Bronchial epithelial cell (primary cell): ENCODE results near the gene OSBPL3. TPM values are rescaled to one million over a fixed set of nuclear protein-coding genes. Genes with fewer than 3 reads are reported as not detected.
"Not testable (repeated sequence)": the region's sequence is repeated elsewhere in the genome, so short reads cannot be mapped to it uniquely, and the experiment has no call there.

Source experiments
- DNase-seq: peaks from one replicate; pipeline ENCODE4 v3.0.0-alpha.2; 2010; ENCODE audit warnings: low read depth
- FAIRE-seq: peaks from 2 replicates; lab custom pipeline; 2011; peaks lifted over from hg19 to GRCh38; lab: Jason Lieb, UNC
- H3K27me3 ChIP-seq: 2 replicates; pipeline ENCODE4 v1.5.1; 2011; ENCODE audit warnings: low read length; ENCODE audit not compliant: control insufficient read depth, insufficient read depth
- H3K36me3 ChIP-seq: 2 replicates; pipeline ENCODE4 v1.5.1; 2011; ENCODE audit warnings: low read length; ENCODE audit not compliant: control insufficient read depth, insufficient read depth
- H3K4me3 ChIP-seq: 2 replicates; pipeline ENCODE4 v1.5.1; 2011; ENCODE audit warnings: mild to moderate bottlenecking, low read depth, low read length, control low read depth
- CTCF ChIP-seq: IDR thresholded peaks from 2 replicates; pipeline ENCODE4 v1.5.1; 2011; ENCODE audit warnings: mild to moderate bottlenecking, moderate library complexity, low read length, control low read depth, inconsistent platforms; ENCODE audit not compliant: insufficient read depth, severe bottlenecking
- total RNA-seq: library from RNA; depleted of rRNA; stranded (reverse); fragments of >200 nt; gene quantifications from 2 replicates; pipeline ENCODE4 v1.2.1, GENCODE V29; 2014

Gene OSBPL3
- total RNA-seq, 1 donor from 2014 or later: 25.0 TPM

GRCh38 chr7:25024066-25024465 is 44.1 kb upstream of the OSBPL3 start:
- Histone ChIP-seq H3K4me3 (no peak overlapping the region), H3K36me3 (no peaks in the 10 kb centered on the region), H3K27me3 (no peaks in the 10 kb centered on the region)
- FAIRE-seq (no peak), DNase-seq (no peak)
- no peak for TF ChIP-seq CTCF

GRCh38 chr7:25017671-25018070 is 37.7 kb upstream of the OSBPL3 start:
- not testable (repeated sequence) for DNase-seq, H3K27me3 ChIP-seq, FAIRE-seq, H3K36me3 ChIP-seq, H3K4me3 ChIP-seq

- Histone ChIP-seq H3K36me3 (no peaks in the 10 kb centered on the region), H3K27me3 (no peaks in the 10 kb centered on the region), H3K4me3 (no peak overlapping the region)
- no peak for FAIRE-seq
- DNase-seq: peak; percentile 84
- TF ChIP-seq CTCF: no peak
These were observed 34.8 kb upstream of the OSBPL3 start for GRCh38 chr7:25014756-25015155.

GRCh38 chr7:25012710-25013109 is 32.7 kb upstream of the OSBPL3 start:
- not testable (repeated sequence) for H3K36me3 ChIP-seq, FAIRE-seq, H3K4me3 ChIP-seq, H3K27me3 ChIP-seq, DNase-seq

- no peak for FAIRE-seq
- peak; percentile 61 for DNase-seq
These were observed 32.3 kb upstream of the OSBPL3 start for GRCh38 chr7:25012254-25012653.

GRCh38 chr7:25009257-25009656 is 29.3 kb upstream of the OSBPL3 start:
- TF ChIP-seq CTCF: no peak
- DNase-seq (peak; percentile 88), FAIRE-seq (peak; percentile 82)
- no peak overlapping the region for H3K4me3 ChIP-seq
- H3K36me3 ChIP-seq: no peaks in the 10 kb centered on the region
- no peaks in the 10 kb centered on the region for H3K27me3 ChIP-seq

More at GRCh38 chr7:25012254-25012653, 32.3 kb upstream of the OSBPL3 start:
- Histone ChIP-seq H3K36me3 (no peaks in the 10 kb centered on the region), H3K27me3 (no peaks in the 10 kb centered on the region), H3K4me3 (no peak overlapping the region)
- TF ChIP-seq CTCF: no peak

GRCh38 chr7:25007668-25008067 is 27.7 kb upstream of the OSBPL3 start:
- no peaks in the 10 kb centered on the region for H3K36me3 ChIP-seq
- no peak for TF ChIP-seq CTCF
- DNase-seq (no peak), FAIRE-seq (no peak)
- no peak overlapping the region for H3K4me3 ChIP-seq
- no peaks in the 10 kb centered on the region for H3K27me3 ChIP-seq
